IPS-18c (cell line): ENCODE data around the gene CIAO2B.
A peak's percentile ranks its signal among the peaks of the same experiment; 100 is the strongest.

ENCODE experiments used
- H3K4me3 ChIP-seq: 2 replicates; pipeline ENCODE4 v1.7.0; 2013; ENCODE audit warnings: low read depth, mild to moderate bottlenecking, low read length, moderate library complexity; ENCODE audit not compliant: insufficient read depth
- H3K9me3 ChIP-seq: one replicate; pipeline ENCODE4 v1.6.1; 2013; ENCODE audit warnings: mild to moderate bottlenecking, low read length, moderate library complexity; ENCODE audit not compliant: control insufficient read depth, insufficient read depth

CIAO2B gene

GRCh38 chr16:66927918-66928649 is 6.1 kb downstream of the CIAO2B start:
- H3K9me3 ChIP-seq, result no peaks in the 10 kb centered on the region
- no peak overlapping the region for H3K4me3 ChIP-seq

- Histone ChIP-seq H3K4me3 (no peak overlapping the region), H3K9me3 (no peaks in the 10 kb centered on the region)
Measured at GRCh38 chr16:66926961-66927436, 7.2 kb downstream of the CIAO2B start.

- Histone ChIP-seq H3K9me3 (no peaks in the 10 kb centered on the region), H3K4me3 (no peak overlapping the region)
Measured at GRCh38 chr16:66926171-66926947, 7.8 kb downstream of the CIAO2B start.

- no peaks in the 10 kb centered on the region for H3K9me3 ChIP-seq
- H3K4me3 ChIP-seq, result peak within 1 kb of the TSS; percentile 61
Measured at GRCh38 chr16:66925322-66925840, 8.8 kb downstream of the CIAO2B start, which contains the start of gene RRAD. TSS of gene RRAD (minus strand) at chr16:66925535. CDS start at chr16:66925179, 356 bp downstream.

GRCh38 chr16:66924527-66925321 is 9.5 kb downstream of the CIAO2B start:
- H3K9me3 ChIP-seq, result no peaks in the 10 kb centered on the region
- H3K4me3 ChIP-seq, result peak overlapping the region; percentile 61

GRCh38 chr16:66923866-66924265 is 10.3 kb downstream of the CIAO2B start:
- no peaks in the 10 kb centered on the region for H3K9me3 ChIP-seq

DNA sequence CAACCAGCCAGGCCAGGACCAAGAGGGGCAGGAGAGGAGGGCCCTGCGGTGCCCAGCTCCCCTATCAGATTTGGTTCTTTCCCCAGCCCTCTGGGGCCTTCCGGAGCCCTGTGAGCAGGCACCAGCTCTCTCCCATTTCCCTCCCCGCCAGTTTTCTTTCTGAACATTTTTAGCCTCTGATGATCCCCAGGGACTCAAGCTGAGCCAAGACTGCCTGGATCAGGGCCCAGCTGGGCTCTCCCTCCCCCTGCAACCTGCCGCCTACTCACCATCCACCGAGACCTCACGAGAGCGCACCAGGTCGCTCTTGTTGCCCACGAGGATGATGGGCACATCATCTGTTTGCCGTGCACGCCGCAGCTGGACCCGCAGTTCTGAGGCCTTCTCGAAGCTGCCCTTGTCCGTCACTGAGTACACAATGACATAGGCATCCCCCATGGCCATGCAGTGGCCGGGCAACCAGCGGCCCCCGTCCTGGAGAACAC is 10.9 kb downstream of the CIAO2B start:
- Histone ChIP-seq H3K9me3 (no peaks in the 10 kb centered on the region), H3K4me3 (no peak overlapping the region)

More at GRCh38 chr16:66923866-66924265, 10.3 kb downstream of the CIAO2B start:
- H3K4me3 ChIP-seq, result no peak overlapping the region

- Histone ChIP-seq H3K4me3 (no peak overlapping the region), H3K9me3 (no peaks in the 10 kb centered on the region)
Measured at GRCh38 chr16:66921729-66922450, 12.3 kb downstream of the CIAO2B start.

GRCh38 chr16:66920924-66921680 is 13.1 kb downstream of the CIAO2B start:
- H3K9me3 ChIP-seq, result no peaks in the 10 kb centered on the region
- H3K4me3 ChIP-seq, result no peak overlapping the region

GRCh38 chr16:66920299-66920590 is 14.0 kb downstream of the CIAO2B start:
- Histone ChIP-seq H3K4me3 (no peak overlapping the region), H3K9me3 (no peaks in the 10 kb centered on the region)

DNA sequence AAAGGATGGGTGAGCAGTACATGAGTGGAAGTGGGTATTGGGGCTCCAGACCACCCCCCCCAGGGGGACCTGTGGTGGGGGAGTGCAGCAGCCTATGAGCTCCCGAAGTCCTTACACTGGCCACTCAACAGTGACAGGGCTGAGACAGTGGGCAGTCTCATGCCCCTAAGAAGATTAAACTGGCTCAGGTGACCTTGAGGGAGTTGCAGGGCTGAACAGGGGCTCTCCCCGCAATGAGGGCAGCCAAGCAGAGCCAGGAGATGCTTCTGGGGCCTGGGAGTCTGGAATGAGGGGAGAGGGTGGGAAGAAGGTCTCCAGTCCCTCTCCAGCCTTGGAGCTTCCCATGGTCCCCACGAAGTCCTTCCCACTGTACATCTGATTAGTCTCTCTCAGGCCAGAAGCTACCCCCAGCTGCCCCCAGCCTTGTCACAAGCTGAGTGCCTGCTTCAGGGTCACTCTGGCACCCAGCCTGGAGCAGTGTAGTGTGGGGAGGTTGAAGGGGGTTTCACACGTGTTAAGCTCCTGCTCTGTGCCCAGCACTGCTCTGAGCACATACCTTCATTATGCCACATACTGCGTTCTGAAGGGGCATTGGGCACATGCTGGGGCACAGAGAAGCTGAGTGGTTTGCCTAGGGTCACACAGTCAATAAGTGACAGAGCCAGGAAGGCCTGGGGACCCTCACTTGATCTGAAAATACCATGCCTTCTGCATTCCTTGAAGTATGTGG is 14.5 kb downstream of the CIAO2B start:
- H3K9me3 ChIP-seq, result no peaks in the 10 kb centered on the region
- H3K4me3 ChIP-seq, result no peak overlapping the region

DNA sequence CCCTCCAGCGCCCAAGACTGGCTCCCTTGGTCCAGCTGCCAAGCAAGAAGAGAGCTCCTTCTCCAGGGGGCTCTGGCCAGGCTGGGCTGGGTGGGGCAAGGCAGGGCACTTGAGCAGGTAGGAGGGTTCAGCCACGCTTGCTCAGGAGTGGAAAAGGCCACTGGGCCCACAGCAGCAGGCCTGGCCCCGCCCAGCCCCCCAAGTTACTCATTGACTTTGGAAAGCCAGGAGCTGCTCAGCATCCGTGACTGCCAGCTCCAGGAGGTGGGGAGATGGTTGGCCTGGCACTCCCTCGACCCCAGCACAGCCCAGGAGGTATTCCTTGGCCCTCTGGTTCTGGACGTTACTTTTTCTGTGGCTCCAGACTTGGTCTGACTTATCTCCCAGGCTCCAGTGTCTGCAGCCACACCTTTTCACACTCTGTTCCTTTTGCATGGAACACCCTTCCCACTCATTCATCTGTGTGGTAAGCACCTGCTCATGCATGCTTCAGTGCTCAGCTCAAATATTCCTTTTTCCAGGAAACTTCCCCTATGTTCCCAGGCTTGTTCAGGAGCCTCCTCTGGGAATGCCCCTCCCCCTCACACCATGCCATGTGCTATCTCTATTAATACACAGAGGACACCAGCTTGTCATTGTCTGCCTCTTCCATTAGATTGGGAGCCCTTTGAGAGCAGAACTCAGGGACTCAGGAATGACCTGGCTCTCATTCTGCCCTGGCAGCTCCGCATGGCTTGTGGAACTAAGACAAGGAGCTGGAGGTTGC is 15.2 kb downstream of the CIAO2B start, which contains the start of gene CDH16:
CDH16 (minus strand) TSS at position 83 of the 766 bp plus-strand sequence. CDS start 820 bp downstream, outside the sequence.
- H3K4me3 ChIP-seq, result no peak within 1 kb of the TSS
- H3K9me3 ChIP-seq, result peaks cover 2% of the 10 kb centered on the region

DNA sequence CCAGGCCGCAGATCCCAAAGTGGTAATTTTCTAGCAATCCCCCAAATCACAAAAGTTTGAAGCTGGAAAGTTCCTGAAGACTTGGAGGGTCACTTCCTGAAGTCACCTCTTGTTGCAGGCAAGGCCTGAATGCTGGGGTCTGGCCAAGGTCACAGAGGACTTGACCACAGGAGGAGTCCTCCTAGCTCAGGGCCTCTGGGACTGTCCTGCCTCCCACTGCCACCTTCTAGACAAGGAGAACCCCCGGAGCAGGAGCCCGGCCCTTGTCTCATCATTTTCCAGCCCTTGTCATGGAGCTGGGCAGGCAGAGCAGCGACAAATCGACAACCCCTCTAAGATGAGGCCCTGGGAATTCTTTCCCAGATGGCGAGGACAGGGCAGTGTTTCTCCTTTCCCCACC is 15.8 kb downstream of the CIAO2B start:
- Histone ChIP-seq H3K9me3 (peaks cover 2% of the 10 kb centered on the region), H3K4me3 (no peak overlapping the region)

GRCh38 chr16:66917741-66918140 is 16.5 kb downstream of the CIAO2B start:
- no peak overlapping the region for H3K4me3 ChIP-seq
- H3K9me3 ChIP-seq, result peaks cover 2% of the 10 kb centered on the region

GRCh38 chr16:66916518-66916917 is 17.7 kb downstream of the CIAO2B start:
- H3K9me3 ChIP-seq, result peaks cover 2% of the 10 kb centered on the region

More at GRCh38 chr16:66916518-66916917, 17.7 kb downstream of the CIAO2B start:
- H3K4me3 ChIP-seq, result no peak overlapping the region
